ENCODE data around the gene ST3GAL3.

ST3GAL3 gene

GRCh38 chr1:43953361-43953760, 246.0 kb downstream of the ST3GAL3 start:
- H3K4me1 ChIP-seq (ENCODE audit: control insufficient read depth, insufficient read depth, low read depth, low read length), result peaks cover 14% of the 10 kb centered on the region
- no peak overlapping the region for H2BK5ac ChIP-seq (ENCODE audit: low read depth, low read length, poor library complexity, severe bottlenecking)
- H4K91ac ChIP-seq (ENCODE audit: low read length), result no peak overlapping the region
- DNase-seq, result no peak
- H3K4ac ChIP-seq (ENCODE audit: low read depth in 1 of 2, low read length in 2 of 2), result no peak overlapping the region
- WGBS, result 95% methylated on average over 3 of the region's 3 CpGs
- H2BK15ac ChIP-seq (ENCODE audit: low read depth, poor library complexity, severe bottlenecking), result no peak overlapping the region
- no peak overlapping the region for H3K14ac ChIP-seq (ENCODE audit: low read length in 2 of 2)
- H2BK12ac ChIP-seq (ENCODE audit: low read length in 2 of 2), result no peak overlapping the region
- H3K4me3 ChIP-seq (ENCODE audit: insufficient read depth in 1 of 2, low read depth in 1 of 2, low read length in 2 of 2), result no peak overlapping the region
- no peak overlapping the region for H3K27ac ChIP-seq (ENCODE audit: low read length, poor library complexity, severe bottlenecking)
- no peak overlapping the region for H3K18ac ChIP-seq (ENCODE audit: low read depth in 1 of 2, low read length in 2 of 2)
- H3K4me2 ChIP-seq (ENCODE audit: low read length, poor library complexity, severe bottlenecking), result no peak overlapping the region
- H3K79me1 ChIP-seq (replicated peaks; ENCODE audit: low read length, poor library complexity, severe bottlenecking), result peaks cover 36% of the 10 kb centered on the region
- no peak overlapping the region for H2BK120ac ChIP-seq (ENCODE audit: low read depth, low read length)
- H3K36me3 ChIP-seq (ENCODE audit: control insufficient read depth in 1 of 2, insufficient read depth in 2 of 2, low read depth in 1 of 2, low read length in 2 of 2), result peaks cover 37 to 45% of the 10 kb centered on the region in 2 experiments
- no peaks in the 10 kb centered on the region for H3K9me3 ChIP-seq (ENCODE audit: control insufficient read depth, low read length)
- H3K23ac ChIP-seq (ENCODE audit: low read length in 2 of 2), result no peak overlapping the region
- no peak overlapping the region for H2AK5ac ChIP-seq (ENCODE audit: low read length, severe bottlenecking)
- no peak overlapping the region for H2AFZ ChIP-seq (ENCODE audit: low read depth, low read length)
- H3K27me3 ChIP-seq (ENCODE audit: control insufficient read depth in 1 of 2, insufficient read depth in 1 of 2, low read length in 2 of 2), result no peaks in the 10 kb centered on the region
- no peak overlapping the region for H3K9ac ChIP-seq (ENCODE audit: low read length)
- H4K8ac ChIP-seq (ENCODE audit: low read length), result no peak overlapping the region

DNA sequence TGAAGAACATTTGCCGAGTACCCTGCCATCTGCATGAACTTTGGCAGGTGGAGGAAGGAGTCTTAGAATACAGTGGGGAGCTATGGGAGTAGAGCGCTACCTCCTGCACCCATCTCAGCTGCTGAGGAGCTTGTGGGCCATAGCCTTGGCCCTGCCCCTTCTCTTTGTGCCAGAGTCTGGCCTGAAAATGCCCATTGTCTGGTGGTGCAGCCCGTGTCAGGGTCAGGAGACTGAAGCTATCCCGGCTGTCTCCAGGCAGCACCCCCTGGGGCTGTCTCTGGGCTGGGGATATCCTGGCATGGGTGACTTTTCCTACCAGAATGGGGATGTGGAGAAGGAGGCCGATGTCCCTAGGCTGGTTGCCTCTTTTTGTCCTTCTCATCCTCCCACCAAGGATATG, 246.7 kb downstream of the ST3GAL3 start:
- 85% methylated on average over 5 of the region's 5 CpGs for WGBS
- Histone ChIP-seq H3K14ac (ENCODE audit: low read length in 2 of 2) (no peak overlapping the region), H4K8ac (ENCODE audit: low read length) (no peak overlapping the region), H2BK15ac (ENCODE audit: low read depth, poor library complexity, severe bottlenecking) (no peak overlapping the region), H3K4me1 (ENCODE audit: control insufficient read depth, insufficient read depth, low read depth, low read length) (peaks cover 9% of the 10 kb centered on the region), H3K4me3 (ENCODE audit: insufficient read depth in 1 of 2, low read depth in 1 of 2, low read length in 2 of 2) (no peak overlapping the region), H4K91ac (ENCODE audit: low read length) (no peak overlapping the region), H3K36me3 (ENCODE audit: control insufficient read depth in 1 of 2, insufficient read depth in 2 of 2, low read depth in 1 of 2, low read length in 2 of 2) (peaks cover 43 to 52% of the 10 kb centered on the region in 2 experiments), H3K9ac (ENCODE audit: low read length) (no peak overlapping the region), H3K23ac (ENCODE audit: low read length in 2 of 2) (no peak overlapping the region), H3K4ac (ENCODE audit: low read depth in 1 of 2, low read length in 2 of 2) (no peak overlapping the region), H2BK12ac (ENCODE audit: low read length in 2 of 2) (no peak overlapping the region), H3K27me3 (ENCODE audit: control insufficient read depth in 1 of 2, insufficient read depth in 1 of 2, low read length in 2 of 2) (no peaks in the 10 kb centered on the region), H3K79me1 (replicated peaks; ENCODE audit: low read length, poor library complexity, severe bottlenecking) (peaks cover 30% of the 10 kb centered on the region), H3K27ac (ENCODE audit: low read length, poor library complexity, severe bottlenecking) (no peak overlapping the region), H2BK120ac (ENCODE audit: low read depth, low read length) (no peak overlapping the region), H2AK5ac (ENCODE audit: low read length, severe bottlenecking) (no peak overlapping the region), H2BK5ac (ENCODE audit: low read depth, low read length, poor library complexity, severe bottlenecking) (no peak overlapping the region), H3K9me3 (ENCODE audit: control insufficient read depth, low read length) (no peaks in the 10 kb centered on the region), H3K18ac (ENCODE audit: low read depth in 1 of 2, low read length in 2 of 2) (no peak overlapping the region), H3K4me2 (ENCODE audit: low read length, poor library complexity, severe bottlenecking) (no peak overlapping the region), H2AFZ (ENCODE audit: low read depth, low read length) (no peak overlapping the region)
- DNase-seq, result no peak

GRCh38 chr1:43956234-43956633, 248.9 kb downstream of the ST3GAL3 start:
- H3K4me2 ChIP-seq (ENCODE audit: low read length, poor library complexity, severe bottlenecking), result no peak overlapping the region
- no peak overlapping the region for H3K23ac ChIP-seq (ENCODE audit: low read length in 2 of 2)
- H2AK5ac ChIP-seq (ENCODE audit: low read length, severe bottlenecking), result no peak overlapping the region
- H2AFZ ChIP-seq (ENCODE audit: low read depth, low read length), result no peak overlapping the region
- over 99% methylated on average over 7 of the region's 8 CpGs for WGBS
- no peak overlapping the region for H4K8ac ChIP-seq (ENCODE audit: low read length)
- no peaks in the 10 kb centered on the region for H3K27me3 ChIP-seq (ENCODE audit: control insufficient read depth in 1 of 2, insufficient read depth in 1 of 2, low read length in 2 of 2)
- H3K27ac ChIP-seq (ENCODE audit: low read length, poor library complexity, severe bottlenecking), result no peak overlapping the region
- no peak overlapping the region for H2BK5ac ChIP-seq (ENCODE audit: low read depth, low read length, poor library complexity, severe bottlenecking)
- no peak overlapping the region for H2BK120ac ChIP-seq (ENCODE audit: low read depth, low read length)
- H3K4me1 ChIP-seq (ENCODE audit: control insufficient read depth, insufficient read depth, low read depth, low read length), result peaks cover 1% of the 10 kb centered on the region
- no peak overlapping the region for H3K18ac ChIP-seq (ENCODE audit: low read depth in 1 of 2, low read length in 2 of 2)
- H3K4ac ChIP-seq (ENCODE audit: low read depth in 1 of 2, low read length in 2 of 2), result no peak overlapping the region
- no peak overlapping the region for H3K9ac ChIP-seq (ENCODE audit: low read length)
- no peaks in the 10 kb centered on the region for H3K9me3 ChIP-seq (ENCODE audit: control insufficient read depth, low read length)
- peaks cover 51 to 56% of the 10 kb centered on the region in 2 experiments for H3K36me3 ChIP-seq (ENCODE audit: control insufficient read depth in 1 of 2, insufficient read depth in 2 of 2, low read depth in 1 of 2, low read length in 2 of 2)
- no peak overlapping the region for H3K4me3 ChIP-seq (ENCODE audit: insufficient read depth in 1 of 2, low read depth in 1 of 2, low read length in 2 of 2)
- H3K14ac ChIP-seq (ENCODE audit: low read length in 2 of 2), result no peak overlapping the region
- H3K79me1 ChIP-seq (replicated peaks; ENCODE audit: low read length, poor library complexity, severe bottlenecking), result peaks cover 21% of the 10 kb centered on the region
- no peak overlapping the region for H4K91ac ChIP-seq (ENCODE audit: low read length)
- H2BK15ac ChIP-seq (ENCODE audit: low read depth, poor library complexity, severe bottlenecking), result no peak overlapping the region
- H2BK12ac ChIP-seq (ENCODE audit: low read length in 2 of 2), result no peak overlapping the region
- DNase-seq, result no peak

DNA sequence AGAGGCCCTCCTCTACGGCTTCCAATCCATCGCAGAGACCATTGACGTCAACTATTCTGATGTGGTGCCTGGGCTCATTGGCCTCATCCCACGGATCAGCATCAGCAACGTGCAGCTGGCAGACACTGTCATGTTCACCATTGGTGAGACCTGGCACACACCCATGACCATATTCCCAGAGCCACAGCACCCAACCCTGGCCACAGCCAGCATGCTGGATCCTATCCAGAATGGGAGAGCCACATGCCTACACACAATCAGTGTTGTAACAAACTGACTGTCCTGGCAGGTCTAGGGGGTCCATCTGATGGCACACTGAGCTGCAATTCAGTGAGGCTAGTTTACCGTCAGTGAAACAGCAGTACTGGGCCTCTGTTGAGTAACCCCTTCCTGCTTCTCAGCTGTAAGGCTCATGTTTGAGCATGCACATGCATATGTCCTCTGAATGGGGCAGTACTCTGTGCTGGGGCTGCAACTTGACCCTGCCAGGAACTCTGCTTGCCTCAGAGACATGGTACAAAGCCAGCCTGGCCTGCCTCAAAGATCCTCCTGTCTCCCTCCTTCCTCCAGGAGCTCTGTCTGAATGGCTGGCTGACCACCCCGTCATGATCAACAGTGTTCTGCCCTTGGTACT, 250.2 kb downstream of the ST3GAL3 start:
- Histone ChIP-seq H3K79me1 (replicated peaks; ENCODE audit: low read length, poor library complexity, severe bottlenecking) (peaks cover 21% of the 10 kb centered on the region), H4K8ac (ENCODE audit: low read length) (no peak overlapping the region), H3K23ac (ENCODE audit: low read length in 2 of 2) (no peak overlapping the region), H3K18ac (ENCODE audit: low read depth in 1 of 2, low read length in 2 of 2) (no peak overlapping the region), H4K91ac (ENCODE audit: low read length) (no peak overlapping the region), H2BK120ac (ENCODE audit: low read depth, low read length) (no peak overlapping the region), H3K4me3 (ENCODE audit: insufficient read depth in 1 of 2, low read depth in 1 of 2, low read length in 2 of 2) (no peak overlapping the region), H2BK12ac (ENCODE audit: low read length in 2 of 2) (no peak overlapping the region), H2AFZ (ENCODE audit: low read depth, low read length) (no peak overlapping the region), H2BK15ac (ENCODE audit: low read depth, poor library complexity, severe bottlenecking) (no peak overlapping the region), H3K4ac (ENCODE audit: low read depth in 1 of 2, low read length in 2 of 2) (no peak overlapping the region), H3K9me3 (ENCODE audit: control insufficient read depth, low read length) (no peaks in the 10 kb centered on the region), H3K14ac (ENCODE audit: low read length in 2 of 2) (no peak overlapping the region), H3K4me1 (ENCODE audit: control insufficient read depth, insufficient read depth, low read depth, low read length) (peaks cover 1% of the 10 kb centered on the region), H3K9ac (ENCODE audit: low read length) (no peak overlapping the region), H3K27ac (ENCODE audit: low read length, poor library complexity, severe bottlenecking) (no peak overlapping the region), H3K36me3 (ENCODE audit: control insufficient read depth in 1 of 2, insufficient read depth in 2 of 2, low read depth in 1 of 2, low read length in 2 of 2) (peaks cover 61 to 69% of the 10 kb centered on the region in 2 experiments), H2BK5ac (ENCODE audit: low read depth, low read length, poor library complexity, severe bottlenecking) (no peak overlapping the region), H3K4me2 (ENCODE audit: low read length, poor library complexity, severe bottlenecking) (no peak overlapping the region), H2AK5ac (ENCODE audit: low read length, severe bottlenecking) (no peak overlapping the region), H3K27me3 (ENCODE audit: control insufficient read depth in 1 of 2, insufficient read depth in 1 of 2, low read length in 2 of 2) (no peaks in the 10 kb centered on the region)
- 98% methylated on average over 7 of the region's 7 CpGs for WGBS
- no peak for DNase-seq

All from mesenchymal stem cell (in vitro differentiated cells and primary cell).